Upper lobe of right lung (tissue), 1 donor: Measurements from ENCODE around the gene DNMT3A. TPM values are rescaled to one million over a fixed set of nuclear protein-coding genes. Genes with fewer than 3 reads are reported as not detected.

Experiments used
- ATAC-seq: fragments of 200-7000 bp; cut with Tn5 transposase; one replicate; pipeline ENCODE4 v1.9.1; 2020; ENCODE audit warnings: mild to moderate bottlenecking, moderate library complexity
- DNase-seq: peaks from one replicate; pipeline ENCODE4 v3.0.0-alpha.2; 2020
- H3K27ac ChIP-seq: fragments of 200-600 bp; one replicate; pipeline ENCODE4 v1.8.0; 2022
- H3K27me3 ChIP-seq: fragments of 200-600 bp; one replicate; pipeline ENCODE4 v1.8.0; 2022; ENCODE audit warnings: mild to moderate bottlenecking
- H3K36me3 ChIP-seq: fragments of 200-600 bp; one replicate; pipeline ENCODE4 v1.8.0; 2022
- H3K4me1 ChIP-seq: fragments of 200-600 bp; one replicate; pipeline ENCODE4 v1.8.0; 2022
- H3K4me3 ChIP-seq: fragments of 200-600 bp; one replicate; pipeline ENCODE4 v1.8.0; 2022; ENCODE audit warnings: mild to moderate bottlenecking
- H3K9me3 ChIP-seq: fragments of 200-600 bp; one replicate; pipeline ENCODE4 v1.8.0; 2022
- intact Hi-C: fragments of 100-400 bp; cut with DNase I; formaldehyde crosslinking; loops from one replicate; pipeline ENCODE4 v1.11.0; 2022
- total RNA-seq: library from RNA; stranded (reverse); fragmentation: NEBNext Ultra II Directional; extraction: Animal tissue kit (Norgen Biotek cat#: 25700); gene quantifications from one replicate; pipeline ENCODE4 v1.2.1, GENCODE V29; 2021
- TF ChIP-seq, protein P1 (sequence below): fragments of 200-600 bp; IDR thresholded peaks from one replicate; pipeline ENCODE4 v1.8.0; 2022; ENCODE audit warnings: antibody characterized with exemption
- donor health status: DM: no; HTN: yes; CAD: no; lungs with severe emphysema.

The DNMT3A gene
- total RNA-seq, 1 donor from 2014 or later: 31.3 TPM

- H3K36me3 ChIP-seq: peaks cover 8% of the 10 kb centered on the region
Observed at GRCh38 chr2:25306777-25307368, 34.9 kb downstream of the DNMT3A start.

GRCh38 chr2:25305775-25306174 lies 36.0 kb downstream of the DNMT3A start:
- intact Hi-C loops: no loop called here
- ATAC-seq (no peak), DNase-seq (no peak)
- no peak overlapping the region for H3K4me3 ChIP-seq
- no peaks in the 10 kb centered on the region for H3K27me3 ChIP-seq
- no peak overlapping the region for H3K27ac ChIP-seq
- TF ChIP-seq, protein P1, sequence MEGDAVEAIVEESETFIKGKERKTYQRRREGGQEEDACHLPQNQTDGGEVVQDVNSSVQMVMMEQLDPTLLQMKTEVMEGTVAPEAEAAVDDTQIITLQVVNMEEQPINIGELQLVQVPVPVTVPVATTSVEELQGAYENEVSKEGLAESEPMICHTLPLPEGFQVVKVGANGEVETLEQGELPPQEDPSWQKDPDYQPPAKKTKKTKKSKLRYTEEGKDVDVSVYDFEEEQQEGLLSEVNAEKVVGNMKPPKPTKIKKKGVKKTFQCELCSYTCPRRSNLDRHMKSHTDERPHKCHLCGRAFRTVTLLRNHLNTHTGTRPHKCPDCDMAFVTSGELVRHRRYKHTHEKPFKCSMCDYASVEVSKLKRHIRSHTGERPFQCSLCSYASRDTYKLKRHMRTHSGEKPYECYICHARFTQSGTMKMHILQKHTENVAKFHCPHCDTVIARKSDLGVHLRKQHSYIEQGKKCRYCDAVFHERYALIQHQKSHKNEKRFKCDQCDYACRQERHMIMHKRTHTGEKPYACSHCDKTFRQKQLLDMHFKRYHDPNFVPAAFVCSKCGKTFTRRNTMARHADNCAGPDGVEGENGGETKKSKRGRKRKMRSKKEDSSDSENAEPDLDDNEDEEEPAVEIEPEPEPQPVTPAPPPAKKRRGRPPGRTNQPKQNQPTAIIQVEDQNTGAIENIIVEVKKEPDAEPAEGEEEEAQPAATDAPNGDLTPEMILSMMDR: no peak
- peaks cover 45% of the 10 kb centered on the region for H3K4me1 ChIP-seq
- no peaks in the 10 kb centered on the region for H3K9me3 ChIP-seq
- H3K36me3 ChIP-seq: peaks cover 8% of the 10 kb centered on the region

More at GRCh38 chr2:25306777-25307368, 34.9 kb downstream of the DNMT3A start:
- TF ChIP-seq, protein P1: no peak
- no peaks in the 10 kb centered on the region for H3K9me3 ChIP-seq
- intact Hi-C loops: no loop called here
- peak; percentile 67 for DNase-seq
- no peak overlapping the region for H3K4me3 ChIP-seq
- ATAC-seq: peak; percentile 69
- H3K27me3 ChIP-seq: no peaks in the 10 kb centered on the region
- H3K4me1 ChIP-seq: peaks cover 47% of the 10 kb centered on the region
- H3K27ac ChIP-seq: no peak overlapping the region

GRCh38 chr2:25304826-25305596 lies 36.7 kb downstream of the DNMT3A start:
- intact Hi-C loops: no loop called here
- ATAC-seq: no peak
- no peaks in the 10 kb centered on the region for H3K9me3 ChIP-seq
- H3K36me3 ChIP-seq: peaks cover 9% of the 10 kb centered on the region
- no peak overlapping the region for H3K4me3 ChIP-seq
- peaks cover 45% of the 10 kb centered on the region for H3K4me1 ChIP-seq
- no peak for DNase-seq
- TF ChIP-seq, protein P1: no peak
- no peaks in the 10 kb centered on the region for H3K27me3 ChIP-seq
- H3K27ac ChIP-seq: no peak overlapping the region

DNA sequence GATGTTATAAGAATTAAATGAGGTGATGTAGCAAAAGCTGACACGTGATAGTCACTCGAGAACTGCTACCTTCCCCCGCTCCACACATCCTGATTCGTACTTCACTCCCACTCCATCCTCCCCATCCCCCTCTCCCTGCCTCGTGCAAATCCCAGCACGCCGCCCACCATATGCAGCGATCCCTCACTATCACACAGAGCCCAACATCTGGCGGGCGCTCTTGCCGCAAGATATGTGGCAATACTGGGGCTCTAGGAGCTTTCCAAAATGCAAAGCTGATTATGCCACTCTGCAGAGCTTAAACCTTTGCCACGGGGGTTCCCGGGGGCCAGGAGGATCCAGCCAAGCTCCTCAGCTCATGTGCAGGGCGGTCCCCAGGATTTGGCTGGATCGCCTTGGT lies 37.4 kb downstream of the DNMT3A start:
- Histone ChIP-seq H3K4me3 (no peak overlapping the region), H3K4me1 (peaks cover 45% of the 10 kb centered on the region), H3K9me3 (no peaks in the 10 kb centered on the region), H3K27me3 (no peaks in the 10 kb centered on the region), H3K36me3 (peaks cover 16% of the 10 kb centered on the region), H3K27ac (no peak overlapping the region)
- ATAC-seq (peak; percentile 56), DNase-seq (peak; percentile 76)
- intact Hi-C loops: no loop called here
- TF ChIP-seq, protein P1: no peak

DNA sequence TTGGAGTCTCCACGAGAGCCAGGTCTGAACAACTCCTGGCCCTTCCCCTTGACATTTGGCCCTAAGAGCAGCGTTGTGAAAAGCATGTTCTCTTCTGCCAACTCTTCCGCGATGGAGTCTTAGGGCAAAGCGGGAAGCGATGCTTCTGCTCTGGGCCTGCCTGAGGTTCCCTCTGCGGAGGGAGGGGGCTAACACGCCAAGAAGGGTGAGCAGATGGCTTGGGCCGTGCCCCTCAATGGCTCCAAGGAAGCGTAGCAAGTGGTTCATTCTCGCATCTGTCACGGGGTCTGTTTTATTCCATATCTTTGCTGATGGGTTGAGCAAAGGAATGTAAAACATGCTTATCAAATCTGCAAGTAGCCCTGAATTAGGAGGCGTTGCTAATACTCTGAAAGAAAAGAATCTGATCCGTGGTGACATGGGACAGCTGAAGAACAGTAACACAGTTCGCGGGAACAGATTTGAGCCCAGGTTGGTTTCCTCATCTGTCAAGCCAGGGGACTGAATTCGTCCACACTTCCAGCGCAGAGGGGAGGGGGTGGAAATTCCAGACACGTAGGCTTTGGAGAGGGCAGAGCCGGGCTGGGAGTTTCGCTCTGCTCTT lies 38.0 kb downstream of the DNMT3A start:
- Histone ChIP-seq H3K27me3 (no peaks in the 10 kb centered on the region), H3K4me1 (peaks cover 45% of the 10 kb centered on the region), H3K9me3 (no peaks in the 10 kb centered on the region), H3K36me3 (peaks cover 18% of the 10 kb centered on the region), H3K4me3 (no peak overlapping the region), H3K27ac (no peak overlapping the region)
- intact Hi-C loops: no loop called here
- TF ChIP-seq, protein P1: no peak
- peak; percentile 36 for ATAC-seq
- DNase-seq: no peak
